Measurements from ENCODE around the gene GALNT18. TPM values are rescaled to one million over a fixed set of nuclear protein-coding genes. Genes with fewer than 3 reads are reported as not detected.

Gene GALNT18
- total RNA-seq, 1 experiment from 2014 or later, result 1.7 TPM

GRCh38 chr11:11416917-11417316 is 204.9 kb downstream of the GALNT18 start:
- Histone ChIP-seq H3K4me2 (ENCODE audit: insufficient read depth, insufficient read length, low read length) (no peak overlapping the region), H2BK5ac (ENCODE audit: insufficient read length, low read length) (no peak overlapping the region), H3K4ac (ENCODE audit: low read depth, low read length) (no peak overlapping the region), H4K5ac (ENCODE audit: insufficient read length, low read depth, low read length) (no peak overlapping the region), H2AK5ac (ENCODE audit: insufficient read length, low read length) (no peak overlapping the region), H2BK15ac (ENCODE audit: low read depth, low read length) (no peak overlapping the region), H3K9me3 (ENCODE audit: control insufficient read depth, low read depth, low read length) (no peaks in the 10 kb centered on the region), H3K4me1 (ENCODE audit: insufficient read depth, low read length) (peaks cover 8% of the 10 kb centered on the region; the same call in 1 of the 2 replicates), H3K27ac (ENCODE audit: insufficient read length, low read depth, low read length) (no peak overlapping the region), H3K23me2 (ENCODE audit: insufficient read length, low read depth, low read length, poor library complexity, severe bottlenecking) (no peaks in the 10 kb centered on the region), H3K18ac (ENCODE audit: insufficient read length, low read depth, low read length) (no peak overlapping the region), H2BK120ac (ENCODE audit: low read depth, low read length, poor library complexity, severe bottlenecking) (no peak overlapping the region), H2AFZ (ENCODE audit: low read length) (no peak overlapping the region), H4K91ac (ENCODE audit: insufficient read length, low read depth, low read length) (no peak overlapping the region), H3K79me1 (ENCODE audit: insufficient read depth, low read depth, low read length, poor library complexity, severe bottlenecking) (no peaks in the 10 kb centered on the region), H2BK12ac (ENCODE audit: insufficient read length, low read depth, low read length) (no peak overlapping the region), H3K27me3 (ENCODE audit: insufficient read depth, low read length) (no peaks in the 10 kb centered on the region), H4K8ac (replicated peaks; ENCODE audit: insufficient read length, low read depth, low read length) (no peak overlapping the region), H3K56ac (ENCODE audit: insufficient read length, low read depth, low read length) (no peak overlapping the region), H3K79me2 (ENCODE audit: insufficient read depth, low read length) (no peaks in the 10 kb centered on the region), H3K23ac (ENCODE audit: insufficient read length, low read depth, low read length) (no peak overlapping the region), H3K14ac (ENCODE audit: insufficient read depth, low read length) (no peak overlapping the region), H3T11ph (ENCODE audit: low read length) (no peak overlapping the region), H2BK20ac (ENCODE audit: low read depth, low read length, poor library complexity, severe bottlenecking) (no peak overlapping the region), H3K9ac (ENCODE audit: extremely low read depth, insufficient read length, low read length) (no peak overlapping the region), H4K20me1 (ENCODE audit: control insufficient read depth, insufficient read depth, insufficient read length) (no peaks in the 10 kb centered on the region)
- peak overlapping the region in 1 of 3 experiments; percentile 26; a peak in 1 of 7 replicates for H3K27ac Mint-ChIP-seq
- H3K4me3 Mint-ChIP-seq, result no peak overlapping the region
- peaks cover 3% of the 10 kb centered on the region; the same call in 1 of the 2 replicates for H3K27me3 Mint-ChIP-seq (ENCODE audit: low read depth)
- TF ChIP-seq, protein P1, sequence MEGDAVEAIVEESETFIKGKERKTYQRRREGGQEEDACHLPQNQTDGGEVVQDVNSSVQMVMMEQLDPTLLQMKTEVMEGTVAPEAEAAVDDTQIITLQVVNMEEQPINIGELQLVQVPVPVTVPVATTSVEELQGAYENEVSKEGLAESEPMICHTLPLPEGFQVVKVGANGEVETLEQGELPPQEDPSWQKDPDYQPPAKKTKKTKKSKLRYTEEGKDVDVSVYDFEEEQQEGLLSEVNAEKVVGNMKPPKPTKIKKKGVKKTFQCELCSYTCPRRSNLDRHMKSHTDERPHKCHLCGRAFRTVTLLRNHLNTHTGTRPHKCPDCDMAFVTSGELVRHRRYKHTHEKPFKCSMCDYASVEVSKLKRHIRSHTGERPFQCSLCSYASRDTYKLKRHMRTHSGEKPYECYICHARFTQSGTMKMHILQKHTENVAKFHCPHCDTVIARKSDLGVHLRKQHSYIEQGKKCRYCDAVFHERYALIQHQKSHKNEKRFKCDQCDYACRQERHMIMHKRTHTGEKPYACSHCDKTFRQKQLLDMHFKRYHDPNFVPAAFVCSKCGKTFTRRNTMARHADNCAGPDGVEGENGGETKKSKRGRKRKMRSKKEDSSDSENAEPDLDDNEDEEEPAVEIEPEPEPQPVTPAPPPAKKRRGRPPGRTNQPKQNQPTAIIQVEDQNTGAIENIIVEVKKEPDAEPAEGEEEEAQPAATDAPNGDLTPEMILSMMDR (conservative IDR thresholded peaks at IDR 0.05), result no peak
- no peak for DNase-seq
- peaks cover 24 to 27% of the 10 kb centered on the region in 2 experiments for H3K4me1 Mint-ChIP-seq
- WGBS (ENCODE audit: extremely low coverage, insufficient read length, low lambda C conversion rate), result no CpG with 5 or more reads among the region's 4 CpGs
- no peaks in the 10 kb centered on the region for H3K9me3 Mint-ChIP-seq
- H3K36me3 Mint-ChIP-seq (ENCODE audit: insufficient read depth in 1 of 3, low read depth in 3 of 3), result no peaks in the 10 kb centered on the region
